Measurements from ENCODE around the gene KCNH4. TPM values are rescaled to one million over a fixed set of nuclear protein-coding genes. Genes with fewer than 3 reads are reported as not detected.

Gene KCNH4
- total and polyA plus RNA-seq, 9 of the 15 experiments (the other 6 are each of a cell fraction or from before 2014, with no cell fraction given) = 0.10 to 1.8 (median 0.50) TPM

GRCh38 chr17:42230225-42230624, 49.3 kb upstream of the KCNH4 start:
- Histone ChIP-seq H3K4me2 (ENCODE audit: insufficient read depth, low read length) (no peak overlapping the region), H3K27ac (ENCODE audit: extremely low read depth, low read depth, low read length) (no peak overlapping the region)
- CTCF ChIA-PET (ENCODE audit: low intra/inter-chr PET ratio) = no interaction called here

More at GRCh38 chr17:42230225-42230624, 49.3 kb upstream of the KCNH4 start:
- Histone ChIP-seq H3K79me2 (ENCODE audit: control insufficient read depth, insufficient read depth, low read length) (peaks cover 62% of the 10 kb centered on the region), H3K9ac (ENCODE audit: insufficient read depth in 1 of 2, low read depth in 2 of 2, low read length in 2 of 2) (no peak overlapping the region), H3K27me3 (ENCODE audit: control insufficient read depth in 2 of 2, insufficient read depth in 2 of 2, low read length in 2 of 2) (no peaks in the 10 kb centered on the region), H3K36me3 (ENCODE audit: control insufficient read depth, insufficient read depth, low read length) (peaks cover 75% of the 10 kb centered on the region), H3K4me1 (replicated peaks in 1 of 2; ENCODE audit: control insufficient read depth in 2 of 2, insufficient read depth in 2 of 2, low read length in 2 of 2) (no peaks in the 10 kb centered on the region; a peak in 1 of 5 replicates), H3K4me3 (no peak overlapping the region), H3K9me3 (replicated peaks; ENCODE audit: control insufficient read depth, insufficient read depth, low read depth, low read length) (no peaks in the 10 kb centered on the region), H2AFZ (ENCODE audit: low read depth, low read length) (no peak overlapping the region), H3K9me1 (ENCODE audit: control insufficient read depth, insufficient read depth, low read length) (no peaks in the 10 kb centered on the region), H4K20me1 (replicated peaks; ENCODE audit: control insufficient read depth, insufficient read depth, low read length) (no peaks in the 10 kb centered on the region)
- in situ Hi-C loops (cut with MboI) (no loop called here), intact Hi-C loops (cut with micrococcal nuclease) (no loop called here)
- ATAC-seq (no peak), FAIRE-seq (no peak), DNase-seq (ENCODE audit: extremely low read depth in 1 of 4, low spot score in 3 of 4) (no peak)
- WGBS (ENCODE audit: insufficient coverage, low coverage, missing lambda C conversion rate) = 88% methylated on average over 5 of the region's 5 CpGs
- no peak for TF ChIP-seq BRF1 (IDR thresholded peaks at IDR 0.05; ENCODE audit: borderline replicate concordance, extremely low read depth, insufficient read length)
- no peak for TF ChIP-seq NR2C1 (IDR thresholded peaks at IDR 0.05)
- no peak for TF ChIP-seq NR2C1 (tag; IDR thresholded peaks at IDR 0.05)
- TF ChIP-seq MTF1 (CRISPR knock-in tag; IDR thresholded peaks at IDR 0.05; ENCODE audit: borderline replicate concordance) = no peak
- no peak for TF ChIP-seq STAG1 (CRISPR knock-in tag; IDR thresholded peaks at IDR 0.05; ENCODE audit: borderline replicate concordance)
- TF ChIP-seq ZKSCAN1 (IDR thresholded peaks at IDR 0.05; ENCODE audit: low read depth, low read length) = no peak
- TF ChIP-seq SRSF7 (optimal IDR thresholded peaks at IDR 0.05; ENCODE audit: low read depth, low read length) = no peak
- no peak for TF ChIP-seq ZNF79 (CRISPR knock-in tag; IDR thresholded peaks at IDR 0.05; ENCODE audit: low read depth)
- TF ChIP-seq PHF21A (IDR thresholded peaks at IDR 0.05; ENCODE audit: borderline replicate concordance, low read depth) = no peak
- no peak for TF ChIP-seq CHD7 (IDR thresholded peaks at IDR 0.05; ENCODE audit: low read depth, low read length)
- TF ChIP-seq KLF6 (CRISPR knock-in tag; IDR thresholded peaks at IDR 0.05; ENCODE audit: borderline replicate concordance) = no peak
- no peak for TF ChIP-seq ZSCAN29 (IDR thresholded peaks at IDR 0.05)
- no TSS peak for BruUV-seq (replicated peaks)
- POLR2A ChIA-PET = interaction anchor here (0.5 to 1.0 kb wide), 3 partner anchors 21 to 270 kb away, joined by 3 to 4 read pairs (median 3); partner anchors contain the start of gene GHDC

All from K562 (cell line).